ENCODE results near the gene P2RY2. TPM values are rescaled to one million over a fixed set of nuclear protein-coding genes. Genes with fewer than 3 reads are reported as not detected.

Gene P2RY2
- total and polyA plus RNA-seq, 2 donors (not counting 1 experiment from before 2014, with no cell fraction given), result 0.05 to 0.17 TPM

DNA sequence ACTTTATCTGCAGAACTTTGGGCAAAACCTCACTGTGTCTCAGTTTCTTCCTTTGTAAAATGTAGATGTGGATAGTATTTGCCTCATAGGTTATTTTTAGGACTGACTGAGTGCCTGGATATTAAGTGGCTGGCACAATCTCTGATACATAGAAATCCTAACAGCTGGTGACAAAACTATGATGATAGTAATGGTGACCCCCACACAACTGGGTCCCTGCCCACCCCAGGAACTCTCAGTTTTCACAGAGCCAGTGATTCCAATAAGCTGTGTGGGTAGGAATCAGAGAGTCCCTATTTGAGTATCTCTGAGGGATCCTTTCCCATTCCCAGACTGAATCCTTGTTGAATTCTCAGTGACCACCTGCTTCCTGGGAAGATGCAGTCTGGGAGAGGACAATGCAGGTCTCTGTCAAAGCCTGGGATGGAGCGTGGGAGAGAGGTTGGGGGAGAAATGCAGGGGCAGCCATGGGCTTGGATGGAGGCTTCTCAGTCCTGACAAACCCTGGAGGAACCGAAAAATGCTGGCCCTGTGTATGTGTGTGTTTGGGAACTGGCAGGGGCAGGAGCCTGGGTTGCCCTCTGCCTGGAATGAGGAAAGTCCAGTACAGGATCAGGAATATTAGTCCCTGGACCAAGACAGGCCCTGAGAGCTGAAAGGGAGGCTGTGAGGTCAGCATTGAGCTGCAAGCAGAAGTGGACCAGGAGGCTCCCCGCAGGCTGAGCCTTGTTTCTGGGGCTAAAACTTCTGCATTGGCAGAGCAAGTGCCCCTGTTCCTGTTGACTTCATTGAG is 48.0 kb downstream of the P2RY2 start:
- no peak for DNase-seq (ENCODE audit: low read depth in 2 of 2)
- Histone ChIP-seq H3K9me3 (ENCODE audit: control insufficient read depth, insufficient read depth, low read depth, low read length) (no peaks in the 10 kb centered on the region), H3K9ac (ENCODE audit: insufficient read depth, low read length) (no peak overlapping the region), H2AFZ (ENCODE audit: low read length) (no peak overlapping the region), H3K4me1 (ENCODE audit: control insufficient read depth, extremely low read depth, insufficient read depth, low read length) (no peaks in the 10 kb centered on the region), H3K27ac (ENCODE audit: insufficient read depth, low read length) (no peak overlapping the region), H3K36me3 (ENCODE audit: control insufficient read depth, insufficient read depth, low read length) (no peaks in the 10 kb centered on the region), H4K20me1 (ENCODE audit: control insufficient read depth, extremely low read depth, insufficient read depth, low read length) (no peaks in the 10 kb centered on the region), H3K4me3 (replicated peaks in 1 of 4; ENCODE audit: control extremely low read depth in 1 of 4, insufficient read depth in 1 of 4, low read depth in 3 of 4, low read length in 4 of 4) (no peak overlapping the region), H3K27me3 (ENCODE audit: control insufficient read depth, insufficient read depth, low read length) (peaks cover 16% of the 10 kb centered on the region), H3K79me2 (ENCODE audit: control insufficient read depth, insufficient read depth, low read length) (no peaks in the 10 kb centered on the region), H3K4me2 (ENCODE audit: extremely low read depth, insufficient read depth, low read length) (no peak overlapping the region)
- TF ChIP-seq, protein P1, sequence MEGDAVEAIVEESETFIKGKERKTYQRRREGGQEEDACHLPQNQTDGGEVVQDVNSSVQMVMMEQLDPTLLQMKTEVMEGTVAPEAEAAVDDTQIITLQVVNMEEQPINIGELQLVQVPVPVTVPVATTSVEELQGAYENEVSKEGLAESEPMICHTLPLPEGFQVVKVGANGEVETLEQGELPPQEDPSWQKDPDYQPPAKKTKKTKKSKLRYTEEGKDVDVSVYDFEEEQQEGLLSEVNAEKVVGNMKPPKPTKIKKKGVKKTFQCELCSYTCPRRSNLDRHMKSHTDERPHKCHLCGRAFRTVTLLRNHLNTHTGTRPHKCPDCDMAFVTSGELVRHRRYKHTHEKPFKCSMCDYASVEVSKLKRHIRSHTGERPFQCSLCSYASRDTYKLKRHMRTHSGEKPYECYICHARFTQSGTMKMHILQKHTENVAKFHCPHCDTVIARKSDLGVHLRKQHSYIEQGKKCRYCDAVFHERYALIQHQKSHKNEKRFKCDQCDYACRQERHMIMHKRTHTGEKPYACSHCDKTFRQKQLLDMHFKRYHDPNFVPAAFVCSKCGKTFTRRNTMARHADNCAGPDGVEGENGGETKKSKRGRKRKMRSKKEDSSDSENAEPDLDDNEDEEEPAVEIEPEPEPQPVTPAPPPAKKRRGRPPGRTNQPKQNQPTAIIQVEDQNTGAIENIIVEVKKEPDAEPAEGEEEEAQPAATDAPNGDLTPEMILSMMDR (conservative IDR thresholded peaks at IDR 0.05 in 1 of 2, IDR thresholded peaks at IDR 0.05 in 1 of 2; ENCODE audit: low read depth in 1 of 2, low read length in 2 of 2), result no peak
- no peak for TF ChIP-seq EZH2 (IDR thresholded peaks at IDR 0.05; ENCODE audit: low read length, missing control alignments)

DNA sequence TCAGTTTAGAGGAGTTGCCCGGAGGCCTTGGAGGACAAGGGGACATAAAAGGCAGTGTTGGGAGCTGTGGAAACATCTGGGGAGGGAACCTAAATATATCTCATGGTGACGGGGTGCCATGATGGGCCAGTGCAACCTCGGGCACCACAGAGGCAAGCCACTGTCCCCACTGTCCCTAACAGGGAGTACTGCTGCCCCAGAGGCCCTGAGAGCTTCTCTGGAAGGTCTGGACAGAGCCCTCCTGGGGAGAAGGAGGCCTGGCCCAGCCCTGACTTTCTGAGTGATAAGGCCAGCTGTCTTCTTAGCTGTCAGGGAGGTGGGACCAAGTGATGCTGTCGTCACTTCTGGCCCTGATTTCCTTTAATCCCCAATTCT is 48.6 kb downstream of the P2RY2 start:
- Histone ChIP-seq H3K36me3 (ENCODE audit: control insufficient read depth, insufficient read depth, low read length) (no peaks in the 10 kb centered on the region), H3K79me2 (ENCODE audit: control insufficient read depth, insufficient read depth, low read length) (no peaks in the 10 kb centered on the region), H3K4me3 (replicated peaks in 1 of 4; ENCODE audit: control extremely low read depth in 1 of 4, insufficient read depth in 1 of 4, low read depth in 3 of 4, low read length in 4 of 4) (no peak overlapping the region), H3K4me1 (ENCODE audit: control insufficient read depth, extremely low read depth, insufficient read depth, low read length) (no peaks in the 10 kb centered on the region), H2AFZ (ENCODE audit: low read length) (no peak overlapping the region), H3K4me2 (ENCODE audit: extremely low read depth, insufficient read depth, low read length) (no peak overlapping the region), H3K9ac (ENCODE audit: insufficient read depth, low read length) (no peak overlapping the region), H3K27ac (ENCODE audit: insufficient read depth, low read length) (no peak overlapping the region), H3K27me3 (ENCODE audit: control insufficient read depth, insufficient read depth, low read length) (peaks cover 16% of the 10 kb centered on the region), H3K9me3 (ENCODE audit: control insufficient read depth, insufficient read depth, low read depth, low read length) (no peaks in the 10 kb centered on the region), H4K20me1 (ENCODE audit: control insufficient read depth, extremely low read depth, insufficient read depth, low read length) (no peaks in the 10 kb centered on the region)
- TF ChIP-seq EZH2 (IDR thresholded peaks at IDR 0.05; ENCODE audit: low read length, missing control alignments), result no peak
- TF ChIP-seq, protein P1 (conservative IDR thresholded peaks at IDR 0.05 in 1 of 2, IDR thresholded peaks at IDR 0.05 in 1 of 2; ENCODE audit: low read depth in 1 of 2, low read length in 2 of 2), result no peak
- no peak for DNase-seq (ENCODE audit: low read depth in 2 of 2)

DNA sequence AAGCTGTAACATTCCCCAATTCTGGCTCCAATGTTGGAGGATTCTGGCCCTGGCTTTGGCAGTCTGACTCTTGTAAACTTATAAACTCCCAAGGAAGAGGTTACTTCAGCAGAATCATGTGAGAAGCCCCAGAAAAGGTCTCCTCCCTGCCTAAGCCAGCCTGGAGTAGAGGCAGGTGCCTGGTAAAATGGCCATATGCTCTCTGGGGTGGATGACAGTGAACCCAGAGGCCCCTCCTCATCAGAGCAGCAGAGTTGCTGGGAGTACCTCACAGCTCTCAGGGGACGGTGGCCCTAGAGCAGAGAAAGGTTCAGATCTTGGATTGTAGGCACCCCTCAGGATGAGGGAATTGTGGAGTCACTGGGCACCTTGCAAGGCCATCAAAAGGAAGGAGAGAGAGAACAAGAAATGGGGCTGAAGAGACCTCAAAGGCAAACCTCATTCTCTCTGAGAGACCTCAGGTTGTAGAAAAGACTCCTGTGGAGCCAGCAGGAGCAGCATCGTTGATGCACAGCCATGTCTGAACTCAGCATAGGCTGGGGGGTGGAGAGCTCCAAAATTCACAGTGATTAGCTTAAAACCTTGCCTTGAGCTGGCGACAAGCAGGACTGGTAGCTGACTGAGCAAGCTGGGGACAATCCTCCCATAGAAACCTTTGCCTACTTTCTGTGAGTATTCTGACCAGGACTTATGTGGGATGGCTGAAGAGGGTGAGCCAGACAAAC is 49.2 kb downstream of the P2RY2 start:
- no peaks in the 10 kb centered on the region for H3K79me2 ChIP-seq (ENCODE audit: control insufficient read depth, insufficient read depth, low read length)

More for the DNA sequence above, 49.2 kb downstream of the P2RY2 start:
- Histone ChIP-seq H3K9me3 (ENCODE audit: control insufficient read depth, insufficient read depth, low read depth, low read length) (no peaks in the 10 kb centered on the region), H3K27ac (ENCODE audit: insufficient read depth, low read length) (no peak overlapping the region), H3K4me3 (replicated peaks in 1 of 4; ENCODE audit: control extremely low read depth in 1 of 4, insufficient read depth in 1 of 4, low read depth in 3 of 4, low read length in 4 of 4) (no peak overlapping the region), H3K27me3 (ENCODE audit: control insufficient read depth, insufficient read depth, low read length) (peaks cover 16% of the 10 kb centered on the region), H3K36me3 (ENCODE audit: control insufficient read depth, insufficient read depth, low read length) (no peaks in the 10 kb centered on the region), H3K9ac (ENCODE audit: insufficient read depth, low read length) (no peak overlapping the region), H3K4me2 (ENCODE audit: extremely low read depth, insufficient read depth, low read length) (no peak overlapping the region), H2AFZ (ENCODE audit: low read length) (no peak overlapping the region), H3K4me1 (ENCODE audit: control insufficient read depth, extremely low read depth, insufficient read depth, low read length) (no peaks in the 10 kb centered on the region), H4K20me1 (ENCODE audit: control insufficient read depth, extremely low read depth, insufficient read depth, low read length) (no peaks in the 10 kb centered on the region)
- no peak for DNase-seq (ENCODE audit: low read depth in 2 of 2)
- TF ChIP-seq, protein P1 (conservative IDR thresholded peaks at IDR 0.05 in 1 of 2, IDR thresholded peaks at IDR 0.05 in 1 of 2; ENCODE audit: low read depth in 1 of 2, low read length in 2 of 2), result no peak
- TF ChIP-seq EZH2 (IDR thresholded peaks at IDR 0.05; ENCODE audit: low read length, missing control alignments), result no peak
